Mesenteric fat pad (tissue), 1 donor: ENCODE results near the gene MPPE1. TPM values are rescaled to one million over a fixed set of nuclear protein-coding genes. Genes with fewer than 3 reads are reported as not detected.
"Not testable (repeated sequence)": the region's sequence is repeated elsewhere in the genome, so short reads cannot be mapped to it uniquely, and the experiment has no call there.

Experiments used
- DNase-seq: peaks from one replicate; pipeline ENCODE4 v3.0.0-alpha.2; 2020; ENCODE audit warnings: low spot score
- long read RNA-seq: library from polyadenylated mRNA; unstranded; transcript quantifications from one replicate; pipeline ENCODE4 v2.0.0, GENCODE V29; 2020
- total RNA-seq: library from RNA; stranded (reverse); fragmentation: NEBNext Ultra II Directional; extraction: Animal tissue kit (Norgen Biotek cat#: 25700); gene quantifications from one replicate; pipeline ENCODE4 v1.2.1, GENCODE V29; 2021
- donor health status: DM: yes; HTN: yes; CAD: no.

MPPE1 gene, protein sequence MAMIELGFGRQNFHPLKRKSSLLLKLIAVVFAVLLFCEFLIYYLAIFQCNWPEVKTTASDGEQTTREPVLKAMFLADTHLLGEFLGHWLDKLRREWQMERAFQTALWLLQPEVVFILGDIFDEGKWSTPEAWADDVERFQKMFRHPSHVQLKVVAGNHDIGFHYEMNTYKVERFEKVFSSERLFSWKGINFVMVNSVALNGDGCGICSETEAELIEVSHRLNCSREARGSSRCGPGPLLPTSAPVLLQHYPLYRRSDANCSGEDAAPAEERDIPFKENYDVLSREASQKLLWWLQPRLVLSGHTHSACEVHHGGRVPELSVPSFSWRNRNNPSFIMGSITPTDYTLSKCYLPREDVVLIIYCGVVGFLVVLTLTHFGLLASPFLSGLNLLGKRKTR
- total RNA-seq: 30.5 TPM
- long read RNA-seq, full-length matches to known transcripts: 29 of 96 reads
- long read RNA-seq, partial matches to known transcripts: 9 of 96 reads
- long read RNA-seq, other reads (novel, unspliced or antisense): 58 of 96 reads

DNA sequence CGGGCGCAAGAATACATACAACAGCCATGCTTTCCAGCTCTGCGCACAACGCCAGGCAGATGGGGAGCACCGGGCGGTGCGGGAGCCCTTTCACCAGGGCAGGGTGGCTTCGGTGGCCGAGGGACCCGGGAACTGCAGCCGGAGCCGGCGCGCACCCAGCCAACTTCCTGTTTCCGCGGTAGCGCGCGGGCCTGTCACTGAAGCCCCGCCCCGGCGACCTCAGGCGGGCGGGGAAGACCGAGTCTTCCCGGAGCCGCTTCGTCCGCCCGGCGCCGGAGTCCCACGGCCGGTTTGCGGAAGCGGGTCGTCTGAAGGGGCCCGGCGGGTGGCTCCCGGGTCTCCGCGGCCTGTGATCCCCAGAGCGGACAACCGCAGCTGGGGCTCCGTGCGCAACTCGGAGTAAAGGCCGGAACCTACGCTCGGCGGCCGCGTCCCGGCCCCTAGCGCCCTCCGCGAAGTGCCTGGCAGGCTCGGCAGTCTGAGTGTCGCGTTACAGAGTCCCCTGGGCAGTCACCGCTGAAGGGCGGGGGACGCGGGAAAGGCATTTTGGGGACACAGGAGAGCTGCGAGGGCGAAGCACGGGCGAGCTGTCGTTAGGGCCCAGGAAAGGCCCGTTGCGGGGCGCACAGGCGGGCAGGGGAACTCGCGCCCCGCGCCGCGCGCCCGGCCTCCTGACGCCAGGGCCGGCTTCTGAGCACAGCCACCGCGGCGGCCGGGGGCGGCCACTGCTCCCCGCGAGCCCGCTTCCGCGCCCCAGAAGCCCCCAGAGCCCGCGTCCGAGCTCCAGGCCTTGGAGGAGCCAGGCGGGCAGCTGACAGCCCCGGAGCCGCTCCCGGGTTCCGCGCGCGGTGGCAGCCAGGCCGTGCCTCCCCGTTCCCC lies at the start of gene MPPE1:
Gene MPPE1, minus strand, starts transcription at position 136 of the 879 bp plus-strand sequence. CDS start 11,053 bp downstream, outside the sequence.
- DNase-seq: peak; percentile 97

DNA sequence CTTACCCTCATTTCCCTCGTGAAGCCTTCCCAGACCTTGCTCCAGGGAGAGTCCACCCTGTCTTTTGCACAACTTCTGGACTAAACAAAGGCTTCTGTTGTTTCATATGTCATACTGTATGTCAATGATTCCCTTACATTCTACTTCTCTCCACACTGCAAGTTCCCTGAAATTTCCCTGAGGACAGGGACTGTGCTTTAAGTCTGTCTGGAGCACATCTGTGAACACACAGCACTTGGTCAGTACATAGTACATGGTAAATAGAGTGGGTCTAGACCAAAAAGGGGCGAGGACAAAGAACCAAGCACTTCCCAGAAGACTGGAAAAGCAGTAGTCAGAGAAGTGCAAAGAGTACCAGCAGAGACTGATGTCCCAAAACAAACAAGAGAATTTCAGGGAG lies 49.5 kb upstream of the MPPE1 start:
- DNase-seq: no peak

DNA sequence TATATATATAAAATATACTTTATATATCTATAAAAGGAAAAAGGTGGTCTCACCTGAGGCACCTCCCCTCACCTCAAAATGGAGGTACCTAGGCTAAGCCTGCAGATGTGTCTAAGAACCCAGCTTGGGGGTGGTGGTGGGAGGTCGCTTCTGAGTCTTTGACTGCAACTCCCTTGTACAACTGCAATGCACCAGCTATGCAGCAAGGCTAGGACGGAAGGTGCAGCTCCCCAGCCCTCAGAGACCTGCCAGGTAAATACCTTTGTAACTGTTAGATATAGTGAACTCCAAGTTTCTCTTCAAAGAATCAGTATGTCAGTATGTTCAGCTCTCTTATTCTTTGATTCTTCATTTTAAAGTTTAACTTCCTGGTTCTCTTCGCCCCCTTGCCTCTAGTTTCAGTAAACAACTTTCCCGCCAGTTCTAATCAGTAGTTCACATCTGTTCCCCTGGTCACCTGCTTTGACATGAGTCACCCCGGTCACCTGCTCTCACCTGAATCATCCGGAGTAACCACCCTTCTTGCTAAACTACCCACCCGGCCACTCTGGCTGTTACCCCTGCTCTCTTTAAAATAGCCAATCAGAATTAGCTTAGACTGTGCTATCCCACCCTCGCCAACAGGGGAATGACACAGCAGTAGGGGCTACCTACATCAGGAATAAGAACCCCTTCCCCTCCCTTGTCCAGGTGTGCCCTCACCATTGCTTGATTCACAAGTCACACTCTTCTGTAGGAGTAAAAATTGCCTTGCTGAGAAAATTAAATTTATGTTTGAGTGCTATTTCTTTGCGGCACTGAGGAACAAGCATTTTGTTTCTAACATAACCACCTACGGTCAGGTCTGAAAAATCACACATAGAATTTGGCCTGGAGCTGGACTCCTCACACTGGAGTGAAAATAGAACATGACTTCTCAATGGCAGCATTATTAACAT lies 48.5 kb upstream of the MPPE1 start:
- DNase-seq: no peak

DNA sequence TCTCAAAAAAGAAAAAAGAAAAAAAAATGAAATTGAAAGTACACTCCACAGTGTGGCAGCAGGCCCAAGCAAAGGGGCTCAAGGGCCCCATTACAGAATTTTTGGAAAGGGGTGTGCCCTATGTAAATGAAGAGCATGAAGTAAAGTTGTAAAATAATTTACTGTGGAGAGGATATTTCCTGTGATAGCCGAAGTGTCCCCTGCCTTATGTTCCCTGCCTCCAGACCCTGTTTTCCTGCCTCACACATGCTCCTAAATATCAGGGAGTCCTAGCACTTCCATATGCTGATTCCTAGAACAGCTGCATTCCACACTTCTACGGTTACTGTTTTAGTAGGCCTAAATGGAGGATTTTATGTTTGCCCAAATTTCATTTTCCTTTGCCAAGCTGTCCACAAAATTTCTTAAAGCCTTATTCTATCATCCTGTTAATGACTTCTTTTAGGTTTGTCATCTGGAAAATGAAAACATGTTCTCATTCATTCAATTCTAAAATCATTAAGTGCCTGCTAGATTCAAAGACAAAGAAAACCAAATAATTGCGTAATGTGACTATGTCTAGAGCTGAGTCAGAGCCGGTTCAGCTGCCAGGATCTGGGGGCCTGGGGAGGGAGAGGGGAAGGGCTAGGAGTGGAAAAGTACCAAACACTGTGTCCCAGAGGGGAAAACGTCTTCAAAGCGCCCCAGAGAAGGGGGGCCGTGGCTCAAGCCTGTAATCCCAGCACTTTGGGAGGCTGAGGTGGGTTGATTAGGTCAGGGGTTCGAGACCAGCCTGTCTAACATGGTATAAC lies 47.3 kb upstream of the MPPE1 start:
- DNase-seq: no peak

DNA sequence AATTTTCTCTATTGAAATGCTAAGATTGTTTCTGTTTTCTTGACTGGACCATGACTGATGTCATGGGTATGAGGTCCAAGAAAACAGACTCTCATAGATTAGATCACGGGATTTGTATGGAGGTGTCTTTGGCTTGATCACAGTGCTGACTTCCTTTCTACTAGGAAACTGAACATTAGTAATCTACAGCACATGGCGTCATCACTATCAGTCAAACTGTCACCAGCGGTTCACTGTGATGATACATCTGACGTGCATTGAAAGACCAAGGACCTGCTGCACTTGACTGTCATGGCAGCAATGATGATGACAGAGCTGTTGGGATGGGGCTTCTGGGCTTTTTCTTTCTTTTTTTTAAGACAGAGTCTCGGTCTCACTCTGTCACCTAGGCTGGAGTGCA lies 45.0 kb upstream of the MPPE1 start:
- no peak for DNase-seq

DNA sequence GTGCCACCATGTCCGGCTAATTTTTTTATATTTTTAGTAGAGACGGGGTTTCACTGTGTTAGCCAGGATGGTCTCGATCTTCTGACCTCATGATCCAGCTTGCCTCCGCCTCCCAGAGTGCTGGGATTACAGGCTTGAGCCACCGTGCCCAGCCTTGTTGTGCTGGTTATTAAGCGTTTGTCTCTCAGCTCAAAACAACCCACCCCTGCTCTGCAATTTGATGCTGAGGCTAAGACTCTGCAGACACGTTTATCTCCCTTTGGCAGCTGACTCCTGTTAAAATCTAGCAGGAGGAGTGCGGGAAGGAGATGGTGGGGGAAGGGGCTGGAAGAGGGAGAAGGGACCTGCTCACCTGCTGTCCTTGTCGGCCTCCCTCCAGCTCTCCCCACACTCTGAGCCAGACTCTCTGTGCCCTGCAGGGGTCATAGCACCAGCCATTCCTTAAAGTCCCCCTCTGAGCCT lies 43.3 kb upstream of the MPPE1 start:
- DNase-seq: no peak

DNA sequence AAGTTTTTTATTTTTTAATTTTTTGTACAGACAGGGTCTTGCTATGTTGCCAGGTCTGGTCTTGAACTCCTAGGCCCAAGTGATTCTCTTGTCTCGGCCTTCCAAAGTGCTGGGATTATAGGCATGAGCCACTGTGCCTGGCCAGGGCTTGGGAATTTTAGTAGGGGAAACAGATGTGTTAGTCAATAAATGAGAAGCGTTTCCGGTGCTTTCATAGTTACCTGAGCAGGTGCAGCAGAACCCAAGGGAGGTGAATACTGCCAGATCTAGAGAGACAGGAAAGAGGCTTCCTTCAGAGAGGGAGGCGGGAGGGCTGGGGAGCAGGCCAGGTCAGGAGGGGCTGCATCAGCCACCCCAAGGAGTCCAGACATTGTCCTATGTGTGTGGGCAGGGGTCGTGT lies 42.7 kb upstream of the MPPE1 start:
- DNase-seq: no peak

DNA sequence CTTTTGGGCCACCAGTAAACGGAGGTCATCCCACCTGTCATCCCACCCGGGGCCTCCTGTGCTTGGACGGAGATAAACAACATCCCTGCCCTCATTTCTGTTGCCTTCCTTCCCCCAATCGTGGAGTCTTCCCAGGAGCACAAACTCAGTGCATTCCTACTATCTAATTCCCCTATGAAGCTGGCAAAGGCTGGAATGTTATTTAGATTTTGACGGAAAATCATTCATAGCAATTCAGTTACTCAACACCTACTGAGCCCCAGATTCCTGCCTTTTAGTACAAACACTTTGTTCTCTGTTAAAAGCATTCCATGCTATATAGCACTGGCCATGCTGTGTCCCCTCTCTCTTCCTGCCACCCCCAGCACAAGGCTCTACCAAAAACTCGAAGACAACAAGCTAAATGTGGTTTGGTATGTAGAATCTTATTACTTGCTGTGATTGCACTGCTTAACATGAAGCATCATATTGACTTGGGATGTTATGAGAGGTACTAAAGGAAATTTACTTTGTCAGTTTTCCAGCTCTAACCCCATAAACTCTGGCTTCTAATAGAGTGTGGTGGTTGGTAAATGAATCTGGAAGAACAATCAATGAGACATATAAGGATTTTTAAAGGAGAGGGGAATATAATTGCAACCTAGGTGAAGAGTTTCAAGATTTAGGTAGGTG lies 40.9 kb upstream of the MPPE1 start:
- no peak for DNase-seq

DNA sequence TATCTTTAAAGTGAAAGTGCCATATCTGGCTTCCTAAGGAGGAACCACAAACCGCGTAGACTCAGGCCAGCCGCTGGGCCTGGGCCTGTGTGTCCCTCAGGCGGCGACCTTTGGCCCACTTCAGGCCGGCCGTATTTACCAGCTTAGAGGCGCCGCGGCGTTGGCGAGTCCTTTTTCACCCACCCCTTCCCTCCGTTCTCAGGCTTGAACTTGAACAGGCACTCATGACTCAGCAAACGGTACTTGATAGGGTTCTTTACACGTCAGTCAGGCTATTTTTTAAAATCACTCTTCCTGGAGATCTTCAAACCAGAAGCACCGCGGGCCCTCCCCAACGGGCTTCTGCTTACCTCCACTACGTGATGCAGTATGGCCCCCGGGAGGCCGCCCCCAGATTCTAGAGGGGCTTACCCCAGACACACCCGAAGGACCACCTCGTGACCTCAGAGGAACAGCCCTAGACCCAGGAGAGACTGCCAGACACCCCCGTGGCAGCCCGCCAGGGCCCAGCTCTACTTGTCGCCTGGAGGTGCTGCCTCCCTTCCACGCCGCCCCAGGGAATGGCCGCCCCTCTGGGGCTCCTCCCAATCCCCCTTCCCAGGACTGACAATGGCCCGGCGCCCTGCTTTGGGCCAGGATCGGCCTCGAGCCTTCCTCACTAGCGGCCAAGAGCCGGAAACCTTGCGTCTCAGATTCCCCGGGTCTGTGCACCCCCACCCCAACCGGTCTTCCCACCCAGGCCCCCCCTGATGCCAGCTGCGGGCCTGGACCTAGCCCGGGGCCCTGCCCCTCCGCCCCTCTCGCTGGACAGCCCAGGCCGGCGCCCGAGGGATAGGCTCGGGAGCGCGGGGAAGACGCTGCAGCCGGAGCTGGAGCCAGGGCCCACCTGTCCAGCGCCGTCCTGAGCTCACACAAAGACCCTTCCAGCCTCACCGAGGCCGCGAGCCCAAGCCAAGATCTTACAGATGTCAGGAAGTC lies 39.4 kb upstream of the MPPE1 start:
- peak; percentile 95 for DNase-seq

DNA sequence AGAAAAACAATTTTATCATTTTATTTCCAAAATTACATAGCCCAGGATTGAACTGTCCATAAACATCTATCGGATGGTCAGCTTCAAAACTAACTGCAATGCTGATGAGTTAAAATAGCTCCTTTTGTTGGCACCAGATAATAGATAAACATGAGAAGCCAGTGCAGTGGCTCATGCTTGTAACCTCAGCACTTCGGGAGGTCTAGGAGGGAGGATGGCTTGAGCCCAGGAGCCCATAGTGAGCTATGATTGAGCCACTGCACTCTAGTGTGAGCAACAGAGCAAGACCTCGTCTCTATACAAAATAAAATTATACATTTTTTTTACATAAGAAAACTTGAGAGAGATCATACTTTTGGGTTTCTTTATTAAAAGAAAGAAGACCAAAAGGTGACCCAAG lies 38.6 kb upstream of the MPPE1 start:
- DNase-seq: no peak

DNA sequence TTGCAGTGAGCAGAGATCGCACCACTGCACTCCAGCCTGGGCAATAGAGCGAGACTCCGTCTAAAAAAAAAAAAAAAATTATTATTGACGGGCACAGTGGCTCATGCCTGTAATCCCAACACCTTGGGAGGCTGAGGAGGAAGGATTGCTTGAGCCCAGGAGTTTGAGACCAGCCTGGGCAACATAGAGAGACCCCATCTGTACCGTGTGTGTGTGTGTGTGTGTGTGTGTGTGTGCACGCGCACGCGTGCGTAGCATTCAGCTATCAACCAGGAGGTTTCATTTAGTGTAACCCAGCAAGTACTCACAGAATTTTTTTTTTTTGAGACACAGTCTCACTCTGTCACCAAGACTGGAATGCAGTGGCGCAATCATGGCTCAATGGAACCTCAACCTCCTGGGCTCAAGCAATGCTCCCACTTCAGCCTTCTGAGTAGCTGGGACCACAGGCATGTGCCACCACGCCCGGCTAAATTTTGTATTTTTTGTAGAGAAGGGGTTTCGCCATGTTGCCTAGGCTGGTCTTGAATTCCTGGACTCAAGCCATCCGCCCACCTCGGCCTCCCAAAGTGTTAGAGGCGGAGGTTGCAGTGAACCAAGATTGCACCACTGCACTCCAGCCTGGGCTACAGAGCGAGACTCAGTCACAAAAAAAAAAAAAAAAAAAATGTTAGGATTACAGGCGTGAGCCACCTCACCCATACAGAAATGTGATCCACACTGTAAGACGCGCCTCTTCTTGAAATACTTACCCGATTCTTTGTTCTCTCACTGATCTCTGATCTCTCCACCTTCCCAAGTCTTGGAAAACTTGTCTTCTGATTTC lies 37.9 kb upstream of the MPPE1 start:
- not testable (repeated sequence) for DNase-seq

DNA sequence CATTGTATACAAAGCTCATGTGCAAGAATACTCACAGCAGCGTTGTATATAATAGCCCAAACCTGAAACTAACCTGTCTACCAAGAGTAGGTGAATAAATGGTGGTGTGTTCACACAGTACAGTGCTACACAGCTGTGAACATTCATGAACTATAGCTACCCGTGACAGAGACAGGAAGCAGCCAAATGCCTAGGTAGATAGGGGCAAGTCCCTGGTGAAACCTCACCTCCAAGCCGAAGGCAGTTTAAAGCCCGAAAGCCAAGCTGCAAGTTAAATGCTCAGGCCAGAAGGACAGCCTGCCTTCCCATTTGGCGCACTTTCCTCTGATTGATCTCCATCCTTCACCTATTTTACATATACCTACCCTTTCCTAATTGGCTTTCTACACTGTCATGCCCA lies 36.7 kb upstream of the MPPE1 start:
- DNase-seq: no peak

DNA sequence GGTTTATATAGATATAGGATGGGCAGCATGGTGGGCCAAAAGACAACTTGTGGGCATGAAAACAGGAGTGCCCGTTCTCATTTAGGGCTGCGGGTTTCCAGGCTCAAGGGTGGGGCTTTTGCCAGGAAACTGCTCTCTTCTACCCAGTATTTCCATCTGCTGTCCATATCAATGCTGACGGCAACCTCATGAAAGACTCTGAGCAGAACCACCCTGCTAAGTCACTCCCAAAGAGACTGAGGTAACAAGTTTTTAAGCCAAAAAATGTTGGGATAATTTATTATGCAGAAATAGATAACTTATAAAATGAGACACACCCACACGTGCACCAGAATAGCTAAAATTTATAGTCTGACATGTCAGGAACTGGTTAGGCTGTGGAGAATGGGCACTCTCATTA lies 36.1 kb upstream of the MPPE1 start:
- no peak for DNase-seq

DNA sequence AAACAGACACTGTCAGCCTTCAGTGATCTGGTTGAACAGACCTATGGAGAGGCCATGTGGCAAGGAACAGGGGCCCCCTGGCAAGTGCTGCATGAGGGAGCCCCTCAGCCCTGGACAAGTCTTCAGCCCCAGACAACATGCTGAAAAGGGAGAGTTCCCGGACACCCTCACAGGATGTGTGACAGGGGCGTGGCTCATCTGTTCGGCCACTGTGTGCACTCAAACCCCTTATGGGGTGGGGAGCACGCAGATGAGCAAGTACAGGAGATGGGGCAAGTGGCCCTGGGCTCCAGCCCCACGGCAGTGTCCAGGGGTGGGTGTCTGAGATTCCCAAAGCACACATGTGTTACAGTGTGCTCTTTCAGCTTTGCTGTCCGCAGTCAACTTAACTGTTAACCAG lies 35.4 kb upstream of the MPPE1 start:
- DNase-seq: no peak

DNA sequence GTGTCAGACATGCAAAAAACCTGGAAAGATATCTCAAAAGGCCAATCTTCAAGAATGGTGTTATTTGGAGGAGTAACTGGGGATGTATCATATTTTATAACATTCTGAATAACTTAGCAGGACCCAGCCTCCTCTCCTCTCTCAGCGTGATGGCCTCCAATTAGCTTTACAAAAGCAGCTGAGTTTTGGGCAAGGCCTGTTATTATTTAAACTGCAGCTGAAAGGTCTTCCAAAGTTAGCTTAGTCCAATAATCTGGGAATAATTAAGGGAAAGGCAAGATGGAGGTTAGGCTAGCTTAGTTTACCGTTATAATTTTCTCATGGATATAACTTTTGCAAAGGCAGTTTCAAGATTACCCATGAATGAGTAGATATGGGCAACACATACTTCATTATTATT lies 32.8 kb upstream of the MPPE1 start:
- DNase-seq: no peak

DNA sequence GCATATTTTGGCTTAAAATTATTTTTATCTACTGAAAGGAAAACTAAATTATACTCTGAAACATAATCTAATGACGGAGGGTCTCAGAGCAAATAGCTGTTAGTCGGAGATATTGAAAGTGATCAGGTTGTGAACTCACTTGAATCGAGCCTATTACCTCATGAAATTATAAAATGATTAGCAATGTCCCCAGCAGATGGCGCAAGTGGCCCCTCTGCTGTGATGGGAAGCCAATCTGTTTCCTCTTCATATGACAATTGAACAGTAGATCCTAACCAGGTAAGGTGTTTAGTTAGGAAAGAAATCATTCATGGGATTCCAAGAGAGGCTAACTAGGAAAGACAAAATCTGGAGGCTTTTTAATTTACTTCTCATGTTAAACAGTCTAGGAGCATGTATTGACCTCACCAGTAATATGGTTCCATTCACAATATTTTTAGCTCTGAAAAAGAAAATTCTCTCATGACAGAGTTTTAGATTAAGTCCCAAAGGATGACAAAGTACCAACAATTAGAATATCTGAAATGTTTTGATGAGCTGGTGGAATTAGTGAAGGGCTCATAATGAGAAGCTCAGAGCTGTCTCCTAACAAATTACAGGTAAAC lies 29.9 kb upstream of the MPPE1 start:
- no peak for DNase-seq

DNA sequence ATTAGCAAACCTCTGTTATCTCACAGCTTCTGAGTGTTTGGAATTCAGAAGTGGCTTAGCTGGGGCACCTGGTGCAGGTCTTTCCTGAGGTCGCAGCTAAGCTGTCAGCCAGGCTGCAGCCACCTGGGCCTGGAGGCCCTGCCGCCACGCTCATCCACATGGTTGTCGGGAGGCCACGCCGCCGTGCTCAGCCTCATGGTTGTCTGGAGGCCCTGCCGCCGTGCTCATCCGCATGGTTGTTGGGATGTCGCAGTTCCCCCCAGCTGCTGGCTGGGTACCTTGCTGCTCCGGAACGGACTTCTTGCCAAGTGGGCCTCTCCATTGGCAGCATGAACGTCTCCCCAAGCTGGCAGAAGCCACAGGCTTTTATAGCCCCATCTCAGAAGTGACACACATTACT lies 24.3 kb upstream of the MPPE1 start:
- DNase-seq: no peak
